Suprapubic skin (tissue), 3 donors: ENCODE measurements around the gene ZCCHC7.

Source experiments
- CTCF ChIP-seq, 2 donors: fragments of 200-600 bp in 1 of 2; fragments of 450-650 bp in 1 of 2; sonication (generic) in 1 of 2; IDR thresholded peaks; one replicate each; pipeline ENCODE4 v1.5.1; 2016 to 2019; ENCODE audit warnings: antibody characterized with exemption in 2 of 2, mild to moderate bottlenecking in 1 of 2, moderate library complexity in 1 of 2
- POLR2AphosphoS5 ChIP-seq, 3 donors: sonication (generic); formaldehyde crosslinking; IDR thresholded peaks; one replicate each; pipeline ENCODE4 v1.6.1; 2017; ENCODE audit warnings: antibody characterized with exemption in 3 of 3

GRCh38 chr9:37107701-37108100 is 12.7 kb upstream of the ZCCHC7 start:
- TF ChIP-seq POLR2AphosphoS5 (IDR thresholded peaks at IDR 0.05) (no peak), CTCF (IDR thresholded peaks at IDR 0.05) (no peak)
